OCI-LY7 (cell line): ENCODE results near the gene LRRC37A. TPM values are rescaled to one million over a fixed set of nuclear protein-coding genes. Genes with fewer than 3 reads are reported as not detected.
"Not testable (repeated sequence)": the region's sequence is repeated elsewhere in the genome, so short reads cannot be mapped to it uniquely, and the experiment has no call there.

Experiments
- BruUV-seq: library from RNA; stranded (reverse); fragments of 400-500 nt; replicated peaks from 2 replicates; lab custom pipeline; 2021; lab: Mats Ljungman, UMichigan
- CTCF ChIA-PET: fragments of 300-600 bp; sonication (Branson Sonifier 250); formaldehyde crosslinking; loops from one replicate; lab custom pipeline; 2022; ENCODE audit warnings: antibody characterized with exemption; ENCODE audit not compliant: unreplicated experiment; lab: Charles Lee
- POLR2A ChIA-PET: fragments of 300-600 bp; sonication (Branson Sonifier 250); formaldehyde crosslinking; loops from one replicate; lab custom pipeline; 2022; ENCODE audit warnings: antibody characterized with exemption; lab: Charles Lee
- DNase-seq: peaks from one replicate; pipeline ENCODE4 v3.0.0-alpha.2; 2015; ENCODE audit warnings: low spot score
- H2AFZ ChIP-seq: fragments of 200-600 bp; sonication (generic), shearing (Covaris generic); 2 replicates; pipeline ENCODE4 v1.6.1; 2014; ENCODE audit warnings: mild to moderate bottlenecking, antibody characterized with exemption, low read length, moderate library complexity
- H3K27ac ChIP-seq: fragments of 200-600 bp; sonication (generic); 2 replicates; pipeline ENCODE4 v1.5.1; 2014; ENCODE audit warnings: mixed run types, low read depth, mild to moderate bottlenecking, moderate library complexity, low read length, inconsistent platforms; ENCODE audit not compliant: poor library complexity, severe bottlenecking
- H3K36me3 ChIP-seq: fragments of 200-600 bp; sonication (generic); 2 replicates; pipeline ENCODE4 v1.6.1; 2014; ENCODE audit warnings: mild to moderate bottlenecking, antibody characterized with exemption, low read length, moderate library complexity, mixed read lengths; ENCODE audit not compliant: insufficient read depth
- H3K4me1 ChIP-seq: fragments of 200-600 bp; sonication (generic); 2 replicates; pipeline ENCODE4 v1.5.1; 2014; ENCODE audit warnings: mild to moderate bottlenecking, low read length; ENCODE audit not compliant: insufficient read depth, poor library complexity, severe bottlenecking
- H3K4me2 ChIP-seq: fragments of 200-600 bp; sonication (generic); 2 replicates; pipeline ENCODE4 v1.6.1; 2014; ENCODE audit warnings: mild to moderate bottlenecking, low read length
- H3K4me3 ChIP-seq: fragments of 200-600 bp; sonication (generic); 2 replicates; pipeline ENCODE4 v1.5.1; 2014; ENCODE audit warnings: mild to moderate bottlenecking, low read depth, low read length; ENCODE audit not compliant: poor library complexity, severe bottlenecking
- H3K79me2 ChIP-seq: fragments of 200-600 bp; sonication (generic); 2 replicates; pipeline ENCODE4 v1.6.1; 2016; ENCODE audit warnings: low read depth, mild to moderate bottlenecking, low read length, moderate library complexity, mixed read lengths; ENCODE audit not compliant: insufficient read depth
- H3K9me2 ChIP-seq: fragments of 200-600 bp; sonication (generic); 2 replicates; pipeline ENCODE4 v1.6.1; 2016; ENCODE audit warnings: mild to moderate bottlenecking, low read length, mixed read lengths; ENCODE audit not compliant: insufficient read depth
- H3K9me3 ChIP-seq: fragments of 200-600 bp; sonication (generic); 2 replicates; pipeline ENCODE4 v1.6.1; 2014; ENCODE audit warnings: mild to moderate bottlenecking, mixed run types, low read length, mixed read lengths
- H4K20me1 ChIP-seq: fragments of 200-600 bp; sonication (generic); 2 replicates; pipeline ENCODE4 v1.6.1; 2014; ENCODE audit warnings: mild to moderate bottlenecking, antibody characterized with exemption, low read length, moderate library complexity, mixed read lengths; ENCODE audit not compliant: insufficient read depth
- CTCF ChIP-seq: fragments of 200-600 bp; sonication (generic); conservative IDR thresholded peaks from 2 replicates; pipeline ENCODE4 v1.5.1; 2014; ENCODE audit warnings: mild to moderate bottlenecking, antibody characterized with exemption, low read length, moderate library complexity, mixed read lengths
- EZH2phosphoT487 ChIP-seq: fragments of 200-600 bp; sonication (generic); IDR thresholded peaks from 2 replicates; pipeline ENCODE4 v1.6.1; 2018; ENCODE audit warnings: low read depth, borderline replicate concordance, mild to moderate bottlenecking, mixed run types, antibody characterized with exemption, low read length, moderate library complexity, mixed read lengths
- intact Hi-C: fragments of 100-400 bp; cut with micrococcal nuclease; formaldehyde crosslinking; loops from one replicate; pipeline ENCODE4 v1.10.0; 2022; ENCODE audit not compliant: unreplicated experiment
- total RNA-seq, 2 experiments: library from RNA; depleted of rRNA in 1 of 2; stranded (reverse); fragments of >200 nt in 1 of 2; shearing (Covaris generic) in 1 of 2; gene quantifications; 2 replicates each; pipeline ENCODE4 v1.2.3, GENCODE V29; 2014 to 2022

Gene LRRC37A
- total RNA-seq, 2 experiments from 2014 or later, result 5.1 to 5.2 TPM

GRCh38 chr17:46259845-46260661, 34.9 kb upstream of the LRRC37A start:
- DNase-seq, H3K4me1 ChIP-seq, CTCF ChIA-PET, H3K9me3 ChIP-seq, H4K20me1 ChIP-seq, H3K27ac ChIP-seq, POLR2A ChIA-PET, BruUV-seq, H3K36me3 ChIP-seq, H2AFZ ChIP-seq, H3K9me2 ChIP-seq, H3K79me2 ChIP-seq: not testable (repeated sequence)
- H3K4me3 ChIP-seq, result peak overlapping the region; percentile 52
- H3K4me2 ChIP-seq, result peak overlapping the region; percentile 62
- intact Hi-C loops, result loop anchor here (5.0 kb wide), 1 partner anchor 673 kb away; no protein-coding TSS in a partner anchor
- 0 out of 2 replicates have a peak, but pooled peaks have one; percentile 10 for TF ChIP-seq CTCF

GRCh38 chr17:46262271-46262670, 32.7 kb upstream of the LRRC37A start:
- intact Hi-C loops, result loop anchor here (5.0 kb wide), 1 partner anchor 675 kb away; no protein-coding TSS in a partner anchor

More at GRCh38 chr17:46262271-46262670, 32.7 kb upstream of the LRRC37A start:
- Histone ChIP-seq H3K36me3 (no peaks in the 10 kb centered on the region), H3K9me3 (no peaks in the 10 kb centered on the region), H3K27ac (no peak overlapping the region), H3K4me1 (peaks cover 13% of the 10 kb centered on the region), H2AFZ (no peak overlapping the region), H3K9me2 (no peaks in the 10 kb centered on the region), H3K4me3 (no peak overlapping the region), H3K4me2 (no peak overlapping the region), H4K20me1 (no peaks in the 10 kb centered on the region), H3K79me2 (no peaks in the 10 kb centered on the region)
- no peak for DNase-seq
- no TSS peak for BruUV-seq
- TF ChIP-seq EZH2phosphoT487, result no peak
- no peak for TF ChIP-seq CTCF
- ChIA-PET CTCF (no interaction called here), POLR2A (no interaction called here)
